HEK293T (cell line): ENCODE measurements around the gene FHIT.

ENCODE experiments used
- CTCF ChIA-PET: fragments of 350-600 bp; formaldehyde crosslinking; extraction: SDS; loops from one replicate; lab custom pipeline; 2021; ENCODE audit warnings: antibody characterized with exemption, inconsistent platforms; lab: Yijun Ruan, JAX
- POLR2A ChIA-PET: fragments of 350-600 bp; formaldehyde crosslinking; extraction: SDS; loops from one replicate; lab custom pipeline; 2020; ENCODE audit warnings: antibody characterized with exemption, inconsistent platforms; lab: Yijun Ruan, JAX
- DNase-seq: peaks from one replicate; pipeline ENCODE4 v3.0.0; 2012; ENCODE audit warnings: mixed read lengths; ENCODE audit errors: extremely low spot score
- ARNT ChIP-seq: fragments of 450-650 bp; IDR thresholded peaks from 2 replicates; pipeline ENCODE4 v1.6.1; 2017; ENCODE audit warnings: mild to moderate bottlenecking
- BHLHE40 ChIP-seq: fragments of 450-650 bp; IDR thresholded peaks from 2 replicates; pipeline ENCODE4 v1.6.1; 2016; ENCODE audit warnings: mild to moderate bottlenecking, moderate library complexity, borderline replicate concordance
- CTBP1 ChIP-seq: fragments of 450-650 bp; IDR thresholded peaks from 2 replicates; pipeline ENCODE4 v1.6.1; 2016; ENCODE audit warnings: borderline replicate concordance
- ELF4 ChIP-seq: fragments of 450-650 bp; IDR thresholded peaks from 2 replicates; pipeline ENCODE4 v1.6.1; 2017; ENCODE audit warnings: antibody characterized with exemption
- FOXA1 ChIP-seq: fragments of 450-650 bp; IDR thresholded peaks from 2 replicates; pipeline ENCODE4 v1.6.1; 2016; ENCODE audit warnings: mild to moderate bottlenecking
- FOXK2 ChIP-seq: fragments of 450-650 bp; IDR thresholded peaks from 2 replicates; pipeline ENCODE4 v1.6.1; 2016; ENCODE audit warnings: mild to moderate bottlenecking
- FOXM1 ChIP-seq: fragments of 450-650 bp; IDR thresholded peaks from 2 replicates; pipeline ENCODE4 v1.6.1; 2017; ENCODE audit warnings: mild to moderate bottlenecking, borderline replicate concordance
- HDGF ChIP-seq: fragments of 450-650 bp; IDR thresholded peaks from 2 replicates; pipeline ENCODE4 v1.6.1; 2017; ENCODE audit warnings: antibody characterized with exemption, borderline replicate concordance
- L3MBTL2 ChIP-seq: fragments of 450-650 bp; conservative IDR thresholded peaks from 2 replicates; pipeline ENCODE4 v1.6.1; 2016; ENCODE audit warnings: mild to moderate bottlenecking
- LEF1 ChIP-seq: fragments of 450-650 bp; IDR thresholded peaks from 2 replicates; pipeline ENCODE4 v1.6.1; 2017; ENCODE audit warnings: mild to moderate bottlenecking, borderline replicate concordance
- NFRKB ChIP-seq: fragments of 450-650 bp; IDR thresholded peaks from 2 replicates; pipeline ENCODE4 v1.6.1; 2016; ENCODE audit warnings: mild to moderate bottlenecking, moderate library complexity
- PKNOX1 ChIP-seq: fragments of 450-650 bp; IDR thresholded peaks from 2 replicates; pipeline ENCODE4 v1.6.1; 2016
- SP1 ChIP-seq: fragments of 450-650 bp; IDR thresholded peaks from 2 replicates; pipeline ENCODE4 v1.6.1; 2017
- SUZ12 ChIP-seq: fragments of 450-650 bp; IDR thresholded peaks from 2 replicates; pipeline ENCODE4 v1.6.1; 2016; ENCODE audit warnings: mild to moderate bottlenecking
- TARDBP ChIP-seq: fragments of 450-650 bp; IDR thresholded peaks from 2 replicates; pipeline ENCODE4 v1.6.1; 2016
- ZNF384 ChIP-seq: fragments of 450-650 bp; IDR thresholded peaks from 2 replicates; pipeline ENCODE4 v1.6.1; 2016

FHIT gene

GRCh38 chr3:60424942-60425341 is 826.3 kb downstream of the FHIT start:
- TF ChIP-seq SP1, result no peak
- TF ChIP-seq HDGF, result no peak
- no peak for TF ChIP-seq BHLHE40
- TF ChIP-seq PKNOX1, result no peak
- TF ChIP-seq NFRKB, result no peak
- no peak for TF ChIP-seq FOXA1
- TF ChIP-seq ZNF384, result no peak
- TF ChIP-seq FOXK2, result no peak
- no peak for TF ChIP-seq TARDBP
- TF ChIP-seq L3MBTL2, result no peak
- no peak for TF ChIP-seq SUZ12
- TF ChIP-seq ELF4, result no peak
- TF ChIP-seq FOXM1, result no peak
- CTCF ChIA-PET, result no interaction called here
- POLR2A ChIA-PET, result no interaction called here
- no peak for DNase-seq

GRCh38 chr3:60424034-60424433 is 827.2 kb downstream of the FHIT start:
- ChIA-PET CTCF (interaction anchor here (0.7 kb wide), 1 partner anchor 357 kb away, joined by 4 read pairs; no protein-coding TSS in a partner anchor), POLR2A (no interaction called here)
- no peak for DNase-seq
- TF ChIP-seq BHLHE40 (no peak), L3MBTL2 (no peak), SUZ12 (no peak), TARDBP (no peak), PKNOX1 (no peak), FOXM1 (no peak), ELF4 (no peak), SP1 (no peak), CTBP1 (no peak), NFRKB (no peak), LEF1 (no peak), ZNF384 (no peak), FOXA1 (no peak), ARNT (no peak), HDGF (no peak), FOXK2 (no peak)

- TF ChIP-seq ELF4, result no peak
- no peak for TF ChIP-seq TARDBP
- no peak for TF ChIP-seq NFRKB
- CTCF ChIA-PET, result no interaction called here
- POLR2A ChIA-PET, result no interaction called here
- no peak for DNase-seq
These were observed 827.7 kb downstream of the FHIT start for GRCh38 chr3:60423556-60423955.

GRCh38 chr3:60421749-60422446 is 829.4 kb downstream of the FHIT start:
- ChIA-PET CTCF (no interaction called here), POLR2A (no interaction called here)
- TF ChIP-seq L3MBTL2 (no peak), ZNF384 (no peak), SP1 (no peak), FOXM1 (no peak), SUZ12 (no peak), FOXK2 (no peak), PKNOX1 (no peak), HDGF (no peak), TARDBP (no peak), LEF1 (no peak), ARNT (no peak), CTBP1 (no peak), NFRKB (no peak), BHLHE40 (no peak)
- DNase-seq, result no peak

GRCh38 chr3:60417576-60417975 is 833.7 kb downstream of the FHIT start:
- no peak for DNase-seq
- ChIA-PET POLR2A (no interaction called here), CTCF (no interaction called here)
- TF ChIP-seq SUZ12, result no peak
- TF ChIP-seq TARDBP, result no peak
- no peak for TF ChIP-seq ZNF384
- no peak for TF ChIP-seq LEF1
- TF ChIP-seq ARNT, result no peak

- TF ChIP-seq CTBP1, result no peak
- no peak for TF ChIP-seq PKNOX1
- TF ChIP-seq HDGF, result no peak
- TF ChIP-seq BHLHE40, result no peak
- TF ChIP-seq FOXA1, result no peak
- no peak for TF ChIP-seq FOXM1
- TF ChIP-seq TARDBP, result no peak
- no peak for TF ChIP-seq SUZ12
- no peak for TF ChIP-seq LEF1
- no peak for TF ChIP-seq SP1
- TF ChIP-seq ZNF384, result no peak
- no peak for TF ChIP-seq L3MBTL2
- no peak for TF ChIP-seq ELF4
- ChIA-PET CTCF (interaction anchor here (1.9 kb wide), 1 partner anchor 9 kb away, joined by 6 read pairs; no protein-coding TSS in a partner anchor), POLR2A (no interaction called here)
- no peak for DNase-seq
These were observed 837.2 kb downstream of the FHIT start for GRCh38 chr3:60414011-60414410.
